SK-MEL-5 (cell line): Measurements from ENCODE around the gene CNKSR3. TPM values are rescaled to one million over a fixed set of nuclear protein-coding genes. Genes with fewer than 3 reads are reported as not detected.

Source experiments
- DNase-seq: peaks from one replicate; pipeline ENCODE4 v3.0.0-alpha.2; 2016; ENCODE audit warnings: low read depth, low spot score
- in situ Hi-C: cut with HindIII; loops from 2 replicates; pipeline ENCODE4 v1.10.0; 2016; ENCODE audit warnings: low sequenced_read_pairs, high pct_unique_total_duplicates, low pct_unique_long_range_greater_than_20kb
- total RNA-seq: library from RNA; depleted of rRNA; stranded (reverse); fragments of >200 nt; shearing (Covaris generic); gene quantifications from 2 replicates; pipeline ENCODE4 v1.2.3, GENCODE V29; 2014

Gene CNKSR3
- total RNA-seq, 1 experiment from 2014 or later = 6.7 TPM

DNA sequence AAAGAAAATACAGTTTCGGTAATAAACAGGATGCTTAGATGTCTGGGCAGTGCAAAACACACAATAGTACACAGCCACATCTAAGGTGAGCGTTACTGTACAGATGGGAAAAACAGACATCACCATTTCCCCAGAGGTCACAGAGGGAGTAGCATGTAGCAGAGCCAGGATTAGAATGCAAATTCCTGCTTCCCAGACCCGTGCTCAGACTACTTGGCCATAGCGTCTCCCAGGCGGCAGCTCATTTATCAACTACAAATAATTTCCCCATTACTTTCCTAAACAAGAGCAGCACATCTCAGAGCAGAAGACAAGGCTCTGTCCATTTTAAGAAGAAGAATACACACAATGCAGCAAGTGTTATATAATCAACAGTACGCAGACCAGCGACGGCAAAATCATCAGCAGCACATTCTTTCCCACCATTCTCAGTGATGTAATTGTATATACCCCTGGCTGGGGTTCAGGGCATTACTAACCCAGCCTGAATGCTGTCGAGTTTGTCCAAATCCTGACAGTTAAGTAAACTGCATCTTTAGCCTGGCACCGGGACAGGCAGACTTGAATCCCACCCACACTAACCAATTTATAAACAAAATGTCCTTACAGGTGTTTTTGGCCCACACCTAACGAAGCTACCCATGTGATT lies 61.9 kb downstream of the CNKSR3 start:
- DNase-seq = peak; percentile 22
- in situ Hi-C loops = no loop called here

DNA sequence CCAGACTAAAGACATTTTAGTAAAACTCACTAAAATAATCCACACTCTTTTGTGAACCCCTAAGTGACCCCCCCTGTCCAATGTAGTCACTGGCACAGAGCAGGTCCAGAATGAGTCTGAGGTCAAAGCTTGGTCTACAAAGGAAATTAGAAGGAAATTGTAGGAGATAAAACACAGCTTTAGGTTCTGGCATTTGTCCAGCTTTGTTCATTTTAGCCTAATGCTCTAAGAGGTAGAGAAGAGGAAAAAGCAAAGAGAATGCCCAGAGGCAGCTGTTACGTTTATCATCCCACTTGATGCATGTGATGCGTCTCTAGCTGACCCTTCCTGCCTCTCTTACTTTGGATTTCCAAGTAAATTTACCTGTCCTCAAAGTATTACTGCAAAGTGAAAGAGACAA lies 62.5 kb downstream of the CNKSR3 start:
- DNase-seq = peak; percentile 19
- in situ Hi-C loops = no loop called here

DNA sequence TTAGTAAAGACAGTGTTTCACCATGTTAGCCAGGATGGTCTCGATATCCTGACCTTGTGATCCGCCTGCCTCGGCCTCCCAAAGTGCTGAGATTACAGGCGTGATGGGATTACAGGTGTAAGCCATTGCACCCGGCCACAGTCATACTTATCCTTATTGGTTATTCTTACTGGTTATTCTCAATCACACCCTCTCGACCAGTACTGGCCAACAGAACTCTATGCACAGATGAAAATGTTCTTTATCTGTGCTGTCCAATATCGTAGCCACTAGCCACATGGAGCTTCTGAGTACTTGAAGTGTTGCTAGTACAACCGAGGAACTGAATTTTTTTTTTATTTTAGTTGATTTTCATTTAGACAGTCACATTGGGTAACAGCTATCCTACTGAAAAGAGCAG lies 63.5 kb downstream of the CNKSR3 start:
- in situ Hi-C loops = no loop called here

GRCh38 chr6:154445417-154445816 lies 65.1 kb downstream of the CNKSR3 start:
- DNase-seq = no peak
- in situ Hi-C loops = no loop called here

More for the DNA sequence above, 63.5 kb downstream of the CNKSR3 start:
- no peak for DNase-seq

DNA sequence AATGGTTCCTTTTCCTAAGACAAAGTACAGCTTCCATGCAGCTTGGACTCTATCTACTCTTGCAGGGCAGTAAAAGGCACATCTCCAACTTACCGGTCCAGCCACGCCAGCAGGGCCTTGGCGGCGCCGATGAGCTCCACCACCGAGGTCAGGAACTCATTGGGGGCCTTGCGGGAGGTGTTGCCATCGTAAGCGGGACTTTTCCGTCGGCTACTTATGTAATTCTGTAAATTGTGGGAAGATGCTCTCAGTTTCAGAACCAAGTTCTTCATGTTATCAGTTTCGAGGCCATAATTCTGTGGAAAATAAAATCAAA lies 68.5 kb downstream of the CNKSR3 start:
- DNase-seq = no peak
- in situ Hi-C loops = no loop called here

DNA sequence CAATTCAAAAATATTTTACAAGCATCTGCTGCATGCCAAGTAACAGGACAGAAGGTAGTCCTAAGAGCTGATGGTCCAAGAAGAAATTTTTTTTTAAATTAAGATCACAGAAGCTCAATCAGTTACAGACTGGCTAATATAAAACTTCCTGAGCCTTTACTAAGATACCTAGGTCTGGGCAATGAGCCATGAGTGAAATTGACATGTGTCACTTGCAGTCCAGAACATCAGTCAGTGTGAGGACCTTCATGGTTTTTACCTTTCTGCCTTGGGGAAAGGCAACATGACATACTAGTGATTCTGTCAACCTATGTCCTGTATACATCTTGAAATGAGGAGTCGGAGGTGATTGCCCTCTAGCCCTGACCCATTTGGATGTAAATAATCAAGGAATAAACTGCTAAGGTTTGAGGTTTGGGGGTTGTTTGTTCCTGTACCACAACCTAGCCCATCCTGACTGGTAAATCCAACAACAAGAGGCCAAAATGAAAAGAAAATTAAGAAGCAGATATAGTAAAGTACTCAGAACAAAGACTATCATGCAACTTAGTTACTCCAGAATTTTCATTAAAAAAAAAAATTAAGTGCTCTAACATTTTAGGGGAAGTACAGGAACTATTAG lies 70.0 kb downstream of the CNKSR3 start:
- no peak for DNase-seq
- in situ Hi-C loops = no loop called here

DNA sequence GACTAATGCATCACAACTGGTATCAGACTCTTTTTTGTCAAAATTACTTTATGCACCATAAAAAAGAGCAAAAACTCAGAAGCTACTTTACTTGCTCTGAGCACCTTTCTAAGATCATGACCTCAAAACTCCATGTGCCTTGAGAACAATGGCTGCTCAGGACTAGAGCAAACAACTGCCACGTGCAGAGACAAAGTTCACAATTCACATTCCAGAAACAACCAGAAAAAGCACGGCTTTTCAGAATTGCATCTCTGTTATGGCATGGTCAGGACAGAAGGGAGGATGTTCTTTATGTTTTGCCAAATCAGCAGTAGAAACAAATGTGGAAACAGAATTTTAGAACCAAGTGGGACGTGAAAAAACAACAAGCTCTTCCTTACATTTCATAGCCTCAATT lies 70.5 kb downstream of the CNKSR3 start:
- DNase-seq = no peak
- in situ Hi-C loops = no loop called here

- in situ Hi-C loops = no loop called here
- DNase-seq = no peak
Measured at GRCh38 chr6:154438882-154439415, 71.5 kb downstream of the CNKSR3 start.

DNA sequence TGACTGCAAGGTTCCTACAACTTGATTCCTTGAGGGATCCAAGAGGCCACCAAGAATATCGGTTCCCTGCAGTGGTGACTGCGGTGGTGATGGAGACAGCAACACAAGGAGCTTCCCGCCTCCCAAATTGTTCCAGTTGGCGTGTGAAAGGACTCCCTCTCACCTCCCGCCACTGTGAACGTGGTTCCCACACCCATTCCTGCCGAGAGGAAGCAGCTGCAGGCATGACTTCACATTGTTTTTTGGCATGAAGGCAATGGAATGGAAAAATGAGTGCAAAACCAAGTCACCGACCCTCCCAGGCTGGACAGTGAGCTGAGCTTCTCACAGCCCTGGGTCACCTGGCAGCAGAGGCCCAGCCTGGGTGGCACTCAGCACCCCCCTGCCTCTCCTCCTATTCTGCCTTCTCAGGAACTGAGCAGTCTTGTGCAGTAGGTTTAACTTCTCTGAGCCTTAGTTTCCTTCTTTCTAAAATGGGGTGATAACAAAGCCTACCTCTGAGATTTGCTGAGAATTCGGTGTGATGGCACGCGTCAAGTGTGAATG lies 75.0 kb downstream of the CNKSR3 start:
- in situ Hi-C loops = no loop called here

DNA sequence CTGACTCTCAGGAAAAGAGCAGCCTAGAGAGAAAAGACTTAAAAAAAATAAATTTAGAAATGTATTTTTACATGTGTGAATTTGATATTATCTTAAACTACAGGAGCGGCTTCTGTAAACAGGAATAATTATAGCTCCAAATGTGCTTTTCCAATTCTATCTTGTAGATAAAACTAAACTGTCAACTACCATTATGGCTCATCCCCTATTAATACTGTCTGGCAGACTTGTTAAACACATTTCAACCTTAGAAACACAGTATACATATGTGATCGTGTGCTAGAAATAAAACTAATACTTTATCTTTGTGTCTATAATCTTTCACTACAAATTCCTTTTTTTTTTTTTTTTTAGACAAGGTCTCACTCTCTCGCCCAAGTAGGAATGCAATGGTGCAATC lies 75.8 kb downstream of the CNKSR3 start:
- in situ Hi-C loops = no loop called here
- DNase-seq = no peak

More for the DNA sequence above, 75.0 kb downstream of the CNKSR3 start:
- no peak for DNase-seq

DNA sequence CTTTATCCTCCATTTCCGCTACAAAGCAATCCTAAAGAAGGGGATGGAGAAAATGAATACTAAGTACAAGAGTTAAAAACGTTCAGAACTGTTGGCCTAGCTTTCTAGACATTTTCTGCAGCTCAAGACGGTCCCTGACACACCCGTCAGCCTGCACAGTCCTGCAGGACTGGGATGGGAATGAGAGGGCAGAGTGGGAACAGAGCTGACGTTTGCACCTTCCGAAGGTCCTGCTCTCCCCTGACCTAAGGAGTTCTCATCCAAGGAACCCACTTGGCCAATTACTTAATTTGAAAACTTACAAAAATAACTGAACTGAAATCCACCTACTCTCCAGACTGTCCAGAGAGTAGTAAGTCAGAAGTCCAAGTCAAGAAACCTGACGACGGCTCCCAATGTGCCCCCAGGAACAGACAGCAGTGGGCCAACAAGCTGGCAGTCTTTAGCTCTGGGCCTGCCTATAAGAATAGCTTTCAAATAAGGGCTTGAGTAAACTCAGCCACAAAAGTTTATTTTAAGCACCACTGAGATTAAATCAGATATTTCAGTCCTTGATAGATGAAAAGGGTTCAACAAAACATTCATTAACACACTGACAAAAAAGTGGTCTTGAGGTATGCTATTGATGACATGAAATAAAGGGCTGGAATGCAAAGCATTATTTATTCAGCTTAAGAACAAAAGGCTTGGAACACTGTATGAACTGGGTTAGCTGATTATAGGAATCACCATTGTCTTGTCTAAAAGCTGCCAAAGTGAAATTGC lies 76.8 kb downstream of the CNKSR3 start:
- DNase-seq = no peak
- in situ Hi-C loops = no loop called here

DNA sequence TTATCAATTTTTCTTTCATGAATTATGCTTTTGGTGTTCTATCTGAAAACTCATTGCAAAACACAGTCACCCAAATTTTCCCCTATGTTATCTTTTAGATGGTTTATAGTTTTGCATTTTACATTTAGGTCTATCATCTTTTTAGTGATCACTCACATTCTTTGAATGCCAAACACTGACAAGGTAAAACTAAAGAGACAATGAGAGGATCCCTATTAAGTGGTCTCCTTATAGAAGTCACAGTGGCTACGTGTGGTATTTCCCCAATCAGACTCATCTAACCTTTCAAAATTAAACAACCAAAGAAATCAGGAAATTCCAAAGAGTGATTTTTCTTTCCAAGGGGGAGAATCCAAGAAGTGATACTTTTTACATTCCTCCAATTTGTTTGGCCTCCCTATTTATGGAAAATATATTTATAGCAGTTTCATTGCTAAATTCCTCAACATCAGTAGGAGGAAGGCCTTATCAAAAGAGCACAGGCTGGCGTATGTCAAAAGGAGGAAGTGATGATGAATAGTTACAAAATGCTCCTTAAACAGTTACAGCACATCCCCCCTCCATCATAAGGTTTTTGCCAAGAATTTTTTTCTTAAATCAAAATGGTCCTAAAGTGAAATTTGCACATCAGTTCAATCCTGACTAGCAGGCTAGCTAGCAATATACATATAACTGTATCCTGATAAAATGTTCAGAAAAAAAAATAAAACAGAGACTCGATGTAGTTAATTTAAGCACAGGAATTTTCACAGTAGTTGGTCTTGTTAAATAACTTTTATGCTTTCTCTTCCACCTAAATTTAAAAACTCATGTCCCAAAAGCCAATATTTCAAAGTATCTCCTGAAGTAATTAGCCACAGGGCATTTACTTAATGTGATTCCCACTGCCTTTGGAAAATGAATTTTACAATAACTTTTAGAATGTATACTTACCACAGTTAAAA lies 77.7 kb downstream of the CNKSR3 start:
- no peak for DNase-seq
- in situ Hi-C loops = no loop called here

- DNase-seq = no peak
- in situ Hi-C loops = no loop called here
Measured at GRCh38 chr6:154430481-154430919, 80.0 kb downstream of the CNKSR3 start.

DNA sequence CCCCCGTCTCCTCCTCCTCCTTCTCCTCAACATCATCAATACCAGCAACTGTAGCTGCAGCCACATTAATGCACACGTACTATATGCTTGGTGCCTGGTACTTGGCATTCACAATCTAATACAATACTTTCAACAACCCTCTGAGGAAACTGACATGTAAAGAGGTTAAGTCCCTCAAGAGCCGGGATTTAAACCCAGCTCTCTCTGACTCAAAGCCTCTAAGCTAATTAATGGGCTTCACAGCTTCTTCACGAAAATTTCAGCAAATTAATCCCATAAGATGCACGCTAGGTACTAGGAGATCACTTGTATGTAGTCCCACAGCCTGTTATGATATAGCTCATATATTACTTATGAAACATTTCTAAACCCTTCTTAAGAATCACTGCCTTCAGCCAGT lies 80.8 kb downstream of the CNKSR3 start:
- DNase-seq = no peak
- in situ Hi-C loops = no loop called here

DNA sequence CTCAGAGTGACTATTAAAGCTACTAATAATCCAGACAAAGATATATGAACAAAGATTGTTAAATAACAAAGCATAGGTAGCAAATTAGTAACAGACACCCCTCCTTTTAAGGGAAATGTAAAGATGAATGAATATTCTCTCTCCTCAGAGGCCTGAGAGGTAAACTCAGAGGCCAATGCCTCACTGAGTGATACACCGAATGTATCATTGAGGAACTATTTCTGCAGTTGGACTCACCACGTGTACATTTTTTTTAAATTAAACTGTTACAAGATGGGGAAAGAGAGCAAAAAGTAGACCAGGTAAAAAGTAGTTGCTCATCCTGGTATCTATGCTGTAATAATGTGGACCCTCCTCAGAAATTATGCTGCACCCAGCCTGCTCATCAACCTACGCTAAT lies 81.6 kb downstream of the CNKSR3 start:
- in situ Hi-C loops = no loop called here
- no peak for DNase-seq

DNA sequence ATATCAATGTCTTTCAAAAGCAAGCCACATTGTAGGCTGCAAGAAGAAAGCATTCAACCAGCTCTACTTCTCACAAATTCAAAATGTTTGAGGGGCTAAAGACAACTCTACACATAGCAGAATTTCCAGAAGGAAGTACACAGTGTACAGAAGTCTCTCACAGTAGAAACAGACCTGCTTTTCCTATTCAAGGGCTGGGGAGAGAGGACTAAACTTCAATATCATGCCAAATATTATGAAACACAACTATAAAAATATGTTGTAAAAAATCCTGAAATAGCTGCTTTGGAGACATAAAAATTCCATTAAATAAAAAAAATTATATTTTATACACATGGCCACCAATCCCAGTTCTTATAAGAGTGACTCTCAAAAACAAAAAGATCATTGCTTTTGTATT lies 83.0 kb downstream of the CNKSR3 start:
- DNase-seq = no peak
- in situ Hi-C loops = no loop called here

- in situ Hi-C loops = no loop called here
- no peak for DNase-seq
Measured at GRCh38 chr6:154426997-154427396, 83.5 kb downstream of the CNKSR3 start.
